RWPE1 (cell line): ENCODE measurements around the gene SLIT3.

Experiments used
- CTCF ChIA-PET: fragments of 350-600 bp; sonication (Branson Sonifier 250); formaldehyde crosslinking; extraction: SDS; loops from one replicate; lab custom pipeline; 2021; lab: Yijun Ruan, JAX
- POLR2A ChIA-PET: fragments of 400-600 bp; formaldehyde crosslinking; extraction: SDS; loops from one replicate; lab custom pipeline; 2020; ENCODE audit warnings: antibody characterized with exemption; ENCODE audit not compliant: low non-redundant PET; lab: Yijun Ruan, JAX
- DNase-seq: peaks from one replicate; pipeline ENCODE4 v3.0.0; 2012; ENCODE audit warnings: low spot score
- H3K27ac ChIP-seq: fragments of 450-650 bp; 2 replicates; pipeline ENCODE4 v1.5.1; 2017
- CTCF ChIP-seq: fragments of 450-650 bp; conservative IDR thresholded peaks from 2 replicates; pipeline ENCODE4 v1.5.1; 2017; ENCODE audit warnings: low read depth, mild to moderate bottlenecking

Gene SLIT3

DNA sequence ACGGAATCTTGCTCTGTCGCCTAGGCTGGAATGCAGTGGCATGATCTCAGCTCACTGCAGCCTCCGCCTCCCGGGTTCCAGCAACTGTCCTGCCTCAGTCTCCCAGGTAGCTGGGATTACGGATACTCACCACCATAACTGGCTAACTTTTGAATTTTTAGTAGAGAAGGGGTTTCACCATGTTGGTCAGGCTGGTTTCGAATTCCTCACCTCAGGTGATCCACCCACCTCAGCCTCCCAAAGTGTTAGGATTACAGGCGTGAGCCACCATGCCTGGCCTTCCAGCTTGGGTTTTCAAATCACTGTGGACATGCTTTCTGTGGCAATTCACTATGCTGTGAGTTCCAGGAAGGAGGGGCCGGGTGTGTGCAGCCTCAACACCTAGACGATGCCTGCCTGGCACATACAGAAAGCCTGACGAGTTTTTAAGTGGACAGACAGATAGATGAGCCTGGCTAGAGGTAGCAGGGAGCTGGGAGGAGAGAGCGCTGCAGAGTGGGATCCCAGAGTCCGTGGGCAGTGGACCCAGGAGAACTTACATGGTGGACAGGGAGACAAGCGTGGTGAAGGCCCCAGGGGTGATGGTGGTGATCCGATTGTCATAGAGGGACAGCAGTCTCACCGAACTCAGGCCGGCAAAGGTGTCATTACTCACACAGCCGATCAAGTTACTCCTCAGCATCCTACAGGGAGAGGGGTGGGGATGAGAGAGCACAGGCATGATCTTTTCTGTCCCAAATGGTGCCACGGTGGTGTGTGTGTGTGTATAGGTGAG lies 548.3 kb downstream of the SLIT3 start:
- DNase-seq: no peak
- ChIA-PET POLR2A (interaction anchor here (0.6 kb wide), 1 partner anchor 17 kb away, joined by 7 read pairs; no protein-coding TSS in a partner anchor), CTCF (interaction anchor here (0.6 to 0.7 kb wide), 2 partner anchors 17 to 74 kb away, joined by 3 read pairs; no protein-coding TSS in a partner anchor)
- no peak for TF ChIP-seq CTCF
- no peak overlapping the region for H3K27ac ChIP-seq

DNA sequence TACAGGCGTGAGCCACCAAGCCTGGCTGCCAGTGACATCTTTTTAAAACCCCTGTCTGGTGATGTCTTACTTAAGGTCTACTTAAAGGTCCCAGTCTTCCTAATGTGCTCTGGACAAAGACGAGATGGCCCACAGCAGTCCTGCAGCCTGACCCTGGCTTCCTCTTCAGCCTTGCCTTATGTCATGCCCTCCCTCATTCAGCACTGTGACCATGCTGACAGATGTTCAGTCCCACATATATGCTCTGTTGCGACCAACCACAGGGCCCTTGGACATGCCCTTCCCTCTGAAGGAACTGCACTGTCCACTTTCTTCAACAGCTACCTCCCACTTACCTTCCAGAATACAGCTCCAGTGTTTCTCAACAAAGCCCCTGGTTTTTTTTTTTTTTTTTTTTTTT lies 548.9 kb downstream of the SLIT3 start:
- TF ChIP-seq CTCF: no peak

DNA sequence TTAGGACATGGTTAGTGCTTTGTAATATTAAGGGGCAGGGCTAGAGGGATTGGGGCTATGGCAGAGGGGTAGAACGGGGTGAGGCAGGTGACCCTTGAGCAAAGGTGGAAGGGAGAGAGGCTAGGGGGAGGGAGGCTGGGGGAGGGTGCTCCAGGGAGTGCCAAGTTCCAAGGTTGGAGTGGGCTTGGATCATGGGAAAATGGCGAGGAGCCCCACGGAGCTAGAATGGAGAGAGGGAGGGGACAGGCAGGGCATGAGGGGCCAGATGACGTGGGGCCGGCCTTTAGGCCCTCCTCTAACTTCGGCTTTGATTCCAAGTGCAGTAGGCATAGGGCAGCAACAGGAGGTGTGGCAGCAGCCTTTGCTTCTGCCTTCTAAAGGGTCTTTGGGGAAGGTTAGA lies 550.0 kb downstream of the SLIT3 start:
- ChIA-PET CTCF (no interaction called here), POLR2A (no interaction called here)
- H3K27ac ChIP-seq: no peak overlapping the region
- no peak for TF ChIP-seq CTCF
- no peak for DNase-seq

More for the DNA sequence above, 548.9 kb downstream of the SLIT3 start:
- no peak overlapping the region for H3K27ac ChIP-seq
- POLR2A ChIA-PET: interaction anchor here (0.6 kb wide), 1 partner anchor 17 kb away, joined by 7 read pairs; no protein-coding TSS in a partner anchor
- DNase-seq: no peak
- CTCF ChIA-PET: interaction anchor here (0.6 kb wide), 1 partner anchor 16 kb away, joined by 3 read pairs; no protein-coding TSS in a partner anchor

DNA sequence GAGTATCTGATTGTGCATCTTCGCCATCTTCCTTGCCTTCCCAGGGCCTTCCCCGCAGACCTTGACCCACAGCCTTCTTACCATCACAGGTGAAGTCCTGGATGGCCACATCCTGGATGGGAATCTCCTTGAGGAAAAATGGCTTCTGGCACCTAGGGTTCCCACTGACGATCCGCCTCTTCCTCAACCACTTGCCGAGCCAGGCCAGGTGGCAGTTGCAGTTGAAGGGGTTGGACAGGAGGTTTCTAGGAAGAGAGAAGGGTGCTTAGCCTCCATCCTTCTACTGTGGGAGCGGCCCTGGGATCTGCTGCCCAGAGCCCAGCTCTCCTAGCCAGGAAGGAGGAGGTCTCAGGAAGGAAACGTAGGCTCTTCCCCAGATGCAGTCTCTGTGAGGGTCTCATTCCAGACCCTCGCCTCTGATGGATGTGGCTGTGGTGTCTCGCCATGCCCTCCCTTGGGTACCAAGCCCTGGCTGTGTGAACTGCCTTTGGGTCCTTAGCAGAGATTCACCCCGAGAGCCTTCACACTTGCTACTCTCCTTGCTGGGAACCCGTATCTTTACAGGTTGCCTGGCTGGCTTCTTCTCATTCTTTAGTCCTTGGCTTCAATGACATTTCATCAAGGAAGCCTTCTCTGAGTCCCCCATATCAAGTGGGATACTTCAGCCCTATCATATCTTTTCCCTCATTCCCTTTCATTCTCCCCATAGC lies 551.4 kb downstream of the SLIT3 start:
- H3K27ac ChIP-seq: no peak overlapping the region
- ChIA-PET CTCF (no interaction called here), POLR2A (no interaction called here)
- no peak for DNase-seq
- no peak for TF ChIP-seq CTCF

- H3K27ac ChIP-seq: no peak overlapping the region
- CTCF ChIA-PET: interaction anchor here (0.6 kb wide), 4 partner anchors 66 to 513 kb away, joined by 3 to 4 read pairs (median 3); no protein-coding TSS in a partner anchor
- peak; percentile 42 for TF ChIP-seq CTCF
- POLR2A ChIA-PET: no interaction called here
- DNase-seq: peak; percentile 30
Measured at GRCh38 chr5:168747987-168748777, 552.8 kb downstream of the SLIT3 start.
